Panc1 (cell line): Measurements from ENCODE around the gene HMGN4. TPM values are rescaled to one million over a fixed set of nuclear protein-coding genes. Genes with fewer than 3 reads are reported as not detected.

Experiments
- ATAC-seq: fragments of 200-7000 bp; cut with Tn5 transposase; 2 replicates; pipeline ENCODE4 v1.9.1; 2020; ENCODE audit warnings: mild to moderate bottlenecking, moderate library complexity
- BruUV-seq: library from RNA; stranded (reverse); fragments of 400-500 nt; replicated peaks from 2 replicates; lab custom pipeline; 2021; lab: Mats Ljungman, UMichigan
- CTCF ChIA-PET: fragments of 300-600 bp; sonication (Branson Sonifier 250); formaldehyde crosslinking; loops from one replicate; lab custom pipeline; 2022; ENCODE audit warnings: antibody characterized with exemption; lab: Charles Lee
- POLR2A ChIA-PET: fragments of 300-600 bp; sonication (Branson Sonifier 250); formaldehyde crosslinking; loops from one replicate; lab custom pipeline; 2022; ENCODE audit warnings: antibody characterized with exemption; lab: Charles Lee
- DNase-seq: peaks from one replicate; pipeline ENCODE4 v3.0.0-alpha.2; 2010; ENCODE audit warnings: low read depth, low spot score
- H3K27ac ChIP-seq: 2 replicates; pipeline ENCODE4 v1.5.1; 2011; ENCODE audit warnings: mild to moderate bottlenecking, low read length, inconsistent platforms
- H3K27me3 ChIP-seq: fragments of 200-500 bp; sonication (Bioruptor generic); 2 replicates; pipeline ENCODE4 v1.6.0; 2014; ENCODE audit warnings: low read length, inconsistent platforms; ENCODE audit not compliant: control insufficient read depth, insufficient read depth
- H3K36me3 ChIP-seq: fragments of 200-500 bp; sonication (Bioruptor generic); 2 replicates; pipeline ENCODE4 v1.5.1; 2014; ENCODE audit warnings: inconsistent platforms, mild to moderate bottlenecking, low read length, moderate library complexity; ENCODE audit not compliant: control insufficient read depth, insufficient read depth
- H3K4me1 ChIP-seq: 2 replicates; pipeline ENCODE4 v1.5.1; 2011; ENCODE audit warnings: inconsistent platforms, mild to moderate bottlenecking, low read length, moderate library complexity; ENCODE audit not compliant: control insufficient read depth, insufficient read depth
- H3K4me3 ChIP-seq, 2 experiments: 2 replicates each; pipeline ENCODE4 v1.5.1; 2011 to 2012; ENCODE audit warnings: low read depth in 2 of 2, low read length in 2 of 2, mild to moderate bottlenecking in 2 of 2, inconsistent platforms in 1 of 2, moderate library complexity in 1 of 2
- H3K9me3 ChIP-seq: fragments of 200-500 bp; sonication (Bioruptor generic); 2 replicates; pipeline ENCODE4 v1.5.1; 2014; ENCODE audit warnings: low read depth, mild to moderate bottlenecking, inconsistent platforms, low read length, moderate library complexity; ENCODE audit not compliant: control insufficient read depth, insufficient read depth
- CTCF ChIP-seq: fragments of 450-650 bp; IDR thresholded peaks from 2 replicates; pipeline ENCODE4 v1.5.1; 2017; ENCODE audit warnings: mild to moderate bottlenecking
- POLR2AphosphoS5 ChIP-seq: IDR thresholded peaks from 2 replicates; pipeline ENCODE4 v1.6.1; 2012; ENCODE audit warnings: mild to moderate bottlenecking, low read depth, low read length, moderate library complexity
- REST ChIP-seq, 2 experiments: IDR thresholded peaks; 2 replicates each; pipeline ENCODE4 v1.6.1; 2011 to 2012; ENCODE audit warnings: low read depth in 2 of 2, control low read depth in 1 of 2, low read length in 1 of 2, mild to moderate bottlenecking in 1 of 2, moderate library complexity in 1 of 2; ENCODE audit not compliant: insufficient read depth in 1 of 2
- SIN3A ChIP-seq: IDR thresholded peaks from 2 replicates; pipeline ENCODE4 v1.6.1; 2012; ENCODE audit warnings: low read depth, mild to moderate bottlenecking, low read length, moderate library complexity, borderline replicate concordance; ENCODE audit not compliant: insufficient read depth
- TCF7L2 ChIP-seq: IDR thresholded peaks from 2 replicates; pipeline ENCODE4 v1.6.1; 2011; ENCODE audit warnings: mild to moderate bottlenecking, low read depth, low read length, inconsistent platforms
- in situ Hi-C: cut with HindIII; loops from 2 replicates; pipeline ENCODE4 v1.10.0; 2016; ENCODE audit warnings: low sequenced_read_pairs, low pct_unique_long_range_greater_than_20kb
- intact Hi-C: fragments of 100-400 bp; cut with micrococcal nuclease; formaldehyde crosslinking; loops from one replicate; pipeline ENCODE4 v1.10.0; 2022; ENCODE audit not compliant: unreplicated experiment
- total RNA-seq: library from RNA; stranded (reverse); gene quantifications from one replicate; pipeline ENCODE4 v1.2.1, GENCODE V29; 2021; ENCODE audit not compliant: unreplicated experiment

The HMGN4 gene
- total RNA-seq, 1 experiment from 2014 or later = 60.5 TPM

GRCh38 chr6:26516481-26517427, 21.4 kb upstream of the HMGN4 start:
- ChIA-PET CTCF (no interaction called here), POLR2A (no interaction called here)
- intact Hi-C loops (no loop called here), in situ Hi-C loops (no loop called here)
- no peak for ATAC-seq
- Histone ChIP-seq H3K4me3 (no peak overlapping the region), H3K9me3 (no peaks in the 10 kb centered on the region), H3K27me3 (no peaks in the 10 kb centered on the region), H3K36me3 (no peaks in the 10 kb centered on the region), H3K27ac (no peak overlapping the region), H3K4me1 (peaks cover 5% of the 10 kb centered on the region)
- no peak for TF ChIP-seq REST (IDR thresholded peaks at IDR 0.05; ENCODE audit: insufficient read depth in 1 of 2, low read depth in 2 of 2, low read length in 1 of 2)
- TF ChIP-seq TCF7L2 = no peak
- no TSS peak for BruUV-seq
- DNase-seq = no peak

- TF ChIP-seq CTCF (no peak), POLR2AphosphoS5 (no peak), TCF7L2 (no peak), SIN3A (no peak), REST (IDR thresholded peaks at IDR 0.05; ENCODE audit: insufficient read depth in 1 of 2, low read depth in 2 of 2, low read length in 1 of 2) (no peak)
- no peak for DNase-seq
- no peaks in the 10 kb centered on the region for H3K27me3 ChIP-seq
- H3K36me3 ChIP-seq = no peaks in the 10 kb centered on the region
- H3K4me1 ChIP-seq = peaks cover 9% of the 10 kb centered on the region
- H3K4me3 ChIP-seq = no peak overlapping the region
- ChIA-PET CTCF (no interaction called here), POLR2A (no interaction called here)
- no peak for ATAC-seq
- intact Hi-C loops (no loop called here), in situ Hi-C loops (no loop called here)
- no peak overlapping the region for H3K27ac ChIP-seq
- no peaks in the 10 kb centered on the region for H3K9me3 ChIP-seq
- BruUV-seq = no TSS peak
Measured at GRCh38 chr6:26519359-26519758, 18.8 kb upstream of the HMGN4 start.
